T-helper 22 cell (primary cell): ENCODE data around the gene TRAIP.
"Not testable (repeated sequence)": the region's sequence is repeated elsewhere in the genome, so short reads cannot be mapped to it uniquely, and the experiment has no call there.

Source experiments
- DNase-seq: peaks from one replicate; pipeline ENCODE4 v3.0.0-alpha.2; 2020; ENCODE audit warnings: low read depth

The TRAIP gene

GRCh38 chr3:49791571-49791970, 64.8 kb downstream of the TRAIP start:
- no peak for DNase-seq

- DNase-seq, result no peak
These were observed 65.5 kb downstream of the TRAIP start for GRCh38 chr3:49790626-49791411.

GRCh38 chr3:49788056-49788455, 68.3 kb downstream of the TRAIP start:
- DNase-seq, result no peak

GRCh38 chr3:49787536-49787935, 68.8 kb downstream of the TRAIP start:
- no peak for DNase-seq

- DNase-seq, result no peak
These were observed 69.2 kb downstream of the TRAIP start for GRCh38 chr3:49787182-49787464.

GRCh38 chr3:49786357-49787181, 69.8 kb downstream of the TRAIP start, which contains the start of gene IP6K1:
Gene IP6K1 (minus strand): TSS chr3:49786542. CDS start chr3:49748040, 38,502 bp downstream.
- peak; percentile 100 for DNase-seq

- no peak for DNase-seq
These were observed 70.6 kb downstream of the TRAIP start for GRCh38 chr3:49785565-49786356.

GRCh38 chr3:49782277-49782676, 74.1 kb downstream of the TRAIP start:
- not testable (repeated sequence) for DNase-seq

- DNase-seq, result no peak
These were observed 74.8 kb downstream of the TRAIP start for GRCh38 chr3:49781415-49782199.

- DNase-seq, result not testable (repeated sequence)
These were observed 75.4 kb downstream of the TRAIP start for GRCh38 chr3:49780975-49781365.

GRCh38 chr3:49780080-49780974, 76.0 kb downstream of the TRAIP start:
- no peak for DNase-seq

GRCh38 chr3:49779358-49780079, 76.8 kb downstream of the TRAIP start:
- DNase-seq, result no peak
